Heart right ventricle (tissue), 16 donors: ENCODE results near the gene MAP3K13. TPM values are rescaled to one million over a fixed set of nuclear protein-coding genes. Genes with fewer than 3 reads are reported as not detected.
"Not testable (repeated sequence)": the region's sequence is repeated elsewhere in the genome, so short reads cannot be mapped to it uniquely, and the experiment has no call there.

Experiments used
- ATAC-seq, 8 donors: fragments of 200-7000 bp; cut with Tn5 transposase; one replicate each; pipeline ENCODE4 v1.9.1; 2020; ENCODE audit warnings: mild to moderate bottlenecking in 8 of 8, moderate library complexity in 8 of 8, moderate number of reproducible peaks in 1 of 8
- DNase-seq, 2 donors: peaks; one replicate each; pipeline ENCODE4 v3.0.0-alpha.2; 2020
- H3K27ac ChIP-seq, 10 donors: fragments of 200-600 bp; sonication (generic) in 2 of 10; one replicate each; pipeline versions ENCODE4 v1.5.0 to v1.8.0; 2020 to 2022; ENCODE audit warnings: mild to moderate bottlenecking in 3 of 10
- H3K27me3 ChIP-seq, 7 donors: fragments of 200-600 bp; one replicate each; pipeline ENCODE4 v1.8.0; 2021 to 2022; ENCODE audit warnings: mild to moderate bottlenecking in 2 of 7
- H3K36me3 ChIP-seq, 9 donors: fragments of 200-600 bp; sonication (generic) in 1 of 9; one replicate each; pipeline versions ENCODE4 v1.5.0 to v1.8.0; 2020 to 2022; ENCODE audit warnings: mild to moderate bottlenecking in 2 of 9
- H3K4me1 ChIP-seq, 9 donors: fragments of 200-600 bp; sonication (generic) in 1 of 9; one replicate each; pipeline versions ENCODE4 v1.5.0 to v1.8.0; 2020 to 2022; ENCODE audit warnings: mild to moderate bottlenecking in 4 of 9
- H3K4me3 ChIP-seq, 10 donors: fragments of 200-600 bp; sonication (generic) in 2 of 10; one replicate each; pipeline versions ENCODE4 v1.5.0 to v1.8.0; 2020 to 2022; ENCODE audit warnings: mild to moderate bottlenecking in 7 of 10, moderate library complexity in 2 of 10
- H3K9me3 ChIP-seq, 11 donors: fragments of 200-600 bp in 10 of 11; sonication (generic) in 2 of 11; one replicate each; pipeline versions ENCODE4 v1.5.0 to v1.8.0; 2013 to 2022; ENCODE audit warnings: mild to moderate bottlenecking in 2 of 11, control low read depth in 1 of 11, moderate library complexity in 1 of 11
- WGBS, 2 donors: extraction: QIAGEN DNeasy Blood & Tissue Kit; methylation state at CpG; one replicate each; pipeline ENCODE4 v1.1.7; 2013; ENCODE audit warnings: inconsistent platforms in 1 of 2; 5-methylcytosine and 5-hydroxymethylcytosine counted together
- intact Hi-C, 10 donors: fragments of 100-400 bp; cut with DNase I; formaldehyde crosslinking; loops; one replicate each; pipeline versions ENCODE4 v1.11.1 to v1.14.2; 2022
- polyA plus RNA-seq, 2 donors: library from polyadenylated mRNA; stranded (reverse); fragments of 200-250 nt; gene quantifications; one replicate each; pipeline ENCODE4 v1.2.3, GENCODE V29; 2013
- total RNA-seq, 10 donors: library from RNA; stranded (reverse); fragmentation: NEBNext Ultra II Directional in 3 of 10; extraction: Animal tissue kit (Norgen Biotek cat#: 25700) in 3 of 10; gene quantifications; one replicate each; pipeline versions ENCODE4 v1.2.1 to v1.2.4, GENCODE V29; 2021 to 2023
- TF ChIP-seq, protein P1 (sequence below), 9 donors: fragments of 200-600 bp; sonication (generic) in 2 of 9; IDR thresholded peaks; one replicate each; pipeline versions ENCODE4 v1.5.0 to v1.8.0; 2021 to 2022; ENCODE audit warnings: antibody characterized with exemption in 9 of 9, mild to moderate bottlenecking in 5 of 9, moderate library complexity in 1 of 9
- donor health status: Arrhythmogenic right ventricular cardiomyopathy.
- donor health status: ischemic (EF 13 %, LVEDD 7.1; RV severe dilation, severe dysfunction).
- donor health status: healthy with polysubstance abuse.
- donor health status: DM: no; HTN: yes; CAD: no.
- donor health status: DM: no; HTN: no; CAD: no.
- donor health status: ischemic (EF 25% LVEDD 6.9; RV normal size, moderate dysfunction).
- donor health status: ischemic (EF 25% LVEDD 5.7; RV mildly dilated, moderate dysfunction).
- donor health status: healthy.
- donor health status: DM: yes; HTN: yes; CAD: no.
- donor health status: Ischemic cardiomyopathy.
- donor health status: ischemic (EF 35%, LVEDD 5.7; RV mildly dilated, moderate dysfunction).
- donor health status: nonischemic (EF 11% LVEDD 7.7; RV severe dilation, severe dysfunction).
- donor health status: DM: yes; HTN: yes; CAD: no.
- donor health status: PGD.
- donor health status: ischemic (EF 29% LVEDD 5.4; RV normal size, mild dysfunction).
- donor health status: nonischemic (EF 23%, LVEDD 6.1; RV moderate dilation, normal function).

MAP3K13 gene
- total and polyA plus RNA-seq, 12 donors, result 7.1 to 14.9 (median 10.5) TPM

DNA sequence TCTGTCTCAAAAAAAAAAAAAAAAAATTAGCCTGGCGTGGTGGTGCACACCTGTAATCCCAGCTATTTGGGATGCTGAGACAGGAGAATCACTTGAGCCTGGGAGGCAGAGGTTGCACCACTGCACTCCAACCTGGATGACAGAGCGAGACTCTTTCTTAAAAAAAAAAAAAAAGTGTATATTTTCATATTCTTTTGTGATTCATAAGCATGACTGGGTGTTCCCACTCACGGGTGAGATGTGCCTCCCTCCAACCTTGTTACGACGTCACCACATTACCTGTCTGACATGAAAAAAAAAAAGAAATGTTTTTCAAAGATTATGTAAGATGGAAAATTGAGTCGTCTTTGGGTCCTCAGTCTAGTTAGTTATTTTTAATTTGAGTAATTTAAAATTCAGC, 79.1 kb downstream of the MAP3K13 start:
- TF ChIP-seq, protein P1, sequence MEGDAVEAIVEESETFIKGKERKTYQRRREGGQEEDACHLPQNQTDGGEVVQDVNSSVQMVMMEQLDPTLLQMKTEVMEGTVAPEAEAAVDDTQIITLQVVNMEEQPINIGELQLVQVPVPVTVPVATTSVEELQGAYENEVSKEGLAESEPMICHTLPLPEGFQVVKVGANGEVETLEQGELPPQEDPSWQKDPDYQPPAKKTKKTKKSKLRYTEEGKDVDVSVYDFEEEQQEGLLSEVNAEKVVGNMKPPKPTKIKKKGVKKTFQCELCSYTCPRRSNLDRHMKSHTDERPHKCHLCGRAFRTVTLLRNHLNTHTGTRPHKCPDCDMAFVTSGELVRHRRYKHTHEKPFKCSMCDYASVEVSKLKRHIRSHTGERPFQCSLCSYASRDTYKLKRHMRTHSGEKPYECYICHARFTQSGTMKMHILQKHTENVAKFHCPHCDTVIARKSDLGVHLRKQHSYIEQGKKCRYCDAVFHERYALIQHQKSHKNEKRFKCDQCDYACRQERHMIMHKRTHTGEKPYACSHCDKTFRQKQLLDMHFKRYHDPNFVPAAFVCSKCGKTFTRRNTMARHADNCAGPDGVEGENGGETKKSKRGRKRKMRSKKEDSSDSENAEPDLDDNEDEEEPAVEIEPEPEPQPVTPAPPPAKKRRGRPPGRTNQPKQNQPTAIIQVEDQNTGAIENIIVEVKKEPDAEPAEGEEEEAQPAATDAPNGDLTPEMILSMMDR (IDR thresholded peaks at IDR 0.05), result no peak
- H3K36me3 ChIP-seq, result peaks cover 0 to 24% (median 0%) of the 10 kb centered on the region in 9 donors
- no peaks in the 10 kb centered on the region for H3K27me3 ChIP-seq
- no peak overlapping the region for H3K4me3 ChIP-seq
- H3K9me3 ChIP-seq, result no peaks in the 10 kb centered on the region
- 96% methylated on average over 6 of the region's 6 CpGs for WGBS, 2 donors
- H3K4me1 ChIP-seq, result no peaks in the 10 kb centered on the region
- intact Hi-C loops, result no loop called here
- H3K27ac ChIP-seq, result no peak overlapping the region
- ATAC-seq, result no peak
- DNase-seq, result no peak

GRCh38 chr3:185444329-185444728, 81.4 kb downstream of the MAP3K13 start:
- no peaks in the 10 kb centered on the region for H3K4me1 ChIP-seq
- TF ChIP-seq, protein P1 (IDR thresholded peaks at IDR 0.05), result no peak
- ATAC-seq (no peak), DNase-seq (no peak)
- peaks cover 0 to 5% (median 0%) of the 10 kb centered on the region in 9 donors for H3K36me3 ChIP-seq
- H3K27ac ChIP-seq, result no peak overlapping the region
- H3K9me3 ChIP-seq, result no peaks in the 10 kb centered on the region
- WGBS, 2 donors, result 89 to 90% methylated on average over 2 of the region's 2 CpGs
- intact Hi-C loops, result no loop called here
- H3K27me3 ChIP-seq, result no peaks in the 10 kb centered on the region
- no peak overlapping the region for H3K4me3 ChIP-seq

- intact Hi-C loops, result no loop called here
- H3K9me3 ChIP-seq, result no peaks in the 10 kb centered on the region
- TF ChIP-seq, protein P1 (IDR thresholded peaks at IDR 0.05), result no peak
- DNase-seq (no peak), ATAC-seq (no peak)
- H3K4me1 ChIP-seq, result no peaks in the 10 kb centered on the region
- no peak overlapping the region for H3K27ac ChIP-seq
- H3K4me3 ChIP-seq, result no peak overlapping the region
- H3K36me3 ChIP-seq, result peaks cover 0 to 26% (median 0%) of the 10 kb centered on the region in 9 donors
- H3K27me3 ChIP-seq, result no peaks in the 10 kb centered on the region
Observed at GRCh38 chr3:185448107-185448506, 85.2 kb downstream of the MAP3K13 start.

GRCh38 chr3:185451432-185451831, 88.5 kb downstream of the MAP3K13 start:
- ATAC-seq, intact Hi-C loops, H3K9me3 ChIP-seq, H3K4me3 ChIP-seq, H3K27ac ChIP-seq, H3K4me1 ChIP-seq, DNase-seq, H3K27me3 ChIP-seq: not testable (repeated sequence)
- peaks cover 0 to 26% (median 0%) of the 10 kb centered on the region in 9 donors for H3K36me3 ChIP-seq
- 90 to 94% methylated on average over 8 of the region's 8 CpGs for WGBS, 2 donors

- no peaks in the 10 kb centered on the region for H3K4me1 ChIP-seq
- intact Hi-C loops, result no loop called here
- no peak overlapping the region for H3K27ac ChIP-seq
- ATAC-seq, result no peak
- H3K4me3 ChIP-seq, result no peak overlapping the region
- H3K9me3 ChIP-seq, result no peaks in the 10 kb centered on the region
- peaks cover 0 to 2% (median 0%) of the 10 kb centered on the region in 9 donors for H3K36me3 ChIP-seq
- TF ChIP-seq, protein P1 (IDR thresholded peaks at IDR 0.05), result no peak
- no peak for DNase-seq
- 76 to 86% methylated on average over 2 of the region's 2 CpGs for WGBS, 2 donors
- H3K27me3 ChIP-seq, result no peaks in the 10 kb centered on the region
Observed at GRCh38 chr3:185457376-185457775, 94.4 kb downstream of the MAP3K13 start.
